Measurements from ENCODE around the gene SLC5A1. TPM values are rescaled to one million over a fixed set of nuclear protein-coding genes. Genes with fewer than 3 reads are reported as not detected.

SLC5A1 gene
- total RNA-seq: 1 to 10 TPM in 3 of 7 donors, under 1 TPM in 1, not detected in 3; 0.56 to 1.8 (median 1.3) TPM
- under 1 TPM in 1 of 2 donors, not detected in 1; 0.05 TPM for polyA plus RNA-seq
- long read RNA-seq, donor 1: 0 reads
- long read RNA-seq, donor 2: 0 reads
- long read RNA-seq, donor 3, full-length matches to known transcripts: 1 of 1 reads
- long read RNA-seq, donor 3, partial matches to known transcripts: 0 of 1 reads
- long read RNA-seq, donor 3, other reads (novel, unspliced or antisense): 0 of 1 reads

DNA sequence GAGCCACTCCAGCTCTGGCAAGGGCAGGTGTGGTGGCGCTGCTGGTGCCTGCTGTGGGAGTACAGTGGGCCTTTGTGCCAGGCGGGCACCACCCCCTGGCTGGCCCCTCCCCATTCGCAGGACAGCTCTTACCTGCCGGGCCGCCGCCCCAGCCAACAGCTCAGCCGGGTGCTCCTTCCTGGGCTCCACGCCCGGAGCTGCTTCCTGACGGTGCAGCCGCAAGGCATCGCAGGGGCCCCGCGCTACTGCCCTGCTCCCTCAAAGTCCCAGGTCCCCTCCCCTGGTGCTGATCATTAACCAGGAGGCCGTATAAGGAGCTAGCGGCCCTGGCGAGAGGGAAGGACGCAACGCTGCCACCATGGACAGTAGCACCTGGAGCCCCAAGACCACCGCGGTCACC lies at the start of gene SLC5A1:
Gene SLC5A1 (plus strand): TSS at position 338 of the 400 bp plus-strand sequence. CDS start 21 bp downstream, at position 359.
- no peak within 1 kb of the TSS for H3K4me3 ChIP-seq
- TF ChIP-seq POLR2A (IDR thresholded peaks at IDR 0.05): no peak
- TF ChIP-seq, protein P1, sequence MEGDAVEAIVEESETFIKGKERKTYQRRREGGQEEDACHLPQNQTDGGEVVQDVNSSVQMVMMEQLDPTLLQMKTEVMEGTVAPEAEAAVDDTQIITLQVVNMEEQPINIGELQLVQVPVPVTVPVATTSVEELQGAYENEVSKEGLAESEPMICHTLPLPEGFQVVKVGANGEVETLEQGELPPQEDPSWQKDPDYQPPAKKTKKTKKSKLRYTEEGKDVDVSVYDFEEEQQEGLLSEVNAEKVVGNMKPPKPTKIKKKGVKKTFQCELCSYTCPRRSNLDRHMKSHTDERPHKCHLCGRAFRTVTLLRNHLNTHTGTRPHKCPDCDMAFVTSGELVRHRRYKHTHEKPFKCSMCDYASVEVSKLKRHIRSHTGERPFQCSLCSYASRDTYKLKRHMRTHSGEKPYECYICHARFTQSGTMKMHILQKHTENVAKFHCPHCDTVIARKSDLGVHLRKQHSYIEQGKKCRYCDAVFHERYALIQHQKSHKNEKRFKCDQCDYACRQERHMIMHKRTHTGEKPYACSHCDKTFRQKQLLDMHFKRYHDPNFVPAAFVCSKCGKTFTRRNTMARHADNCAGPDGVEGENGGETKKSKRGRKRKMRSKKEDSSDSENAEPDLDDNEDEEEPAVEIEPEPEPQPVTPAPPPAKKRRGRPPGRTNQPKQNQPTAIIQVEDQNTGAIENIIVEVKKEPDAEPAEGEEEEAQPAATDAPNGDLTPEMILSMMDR (IDR thresholded peaks at IDR 0.05): no peak
- TF ChIP-seq EP300 (IDR thresholded peaks at IDR 0.05): no peak
- no peaks in the 10 kb centered on the region for H3K36me3 ChIP-seq
- no peak within 1 kb of the TSS for H3K27ac ChIP-seq
- no peaks in the 10 kb centered on the region for H3K9me3 ChIP-seq
- H3K27me3 ChIP-seq: no peaks in the 10 kb centered on the region
- intact Hi-C loops (cut with DNase I): no loop called here
- H3K4me1 ChIP-seq (ENCODE audit: insufficient read depth): no peaks in the 10 kb centered on the region
- no peak for DNase-seq
- WGBS, 3 donors: 30 to 49% (median 30%) methylated on average over 13 to 21 of the region's 21 CpGs

DNA sequence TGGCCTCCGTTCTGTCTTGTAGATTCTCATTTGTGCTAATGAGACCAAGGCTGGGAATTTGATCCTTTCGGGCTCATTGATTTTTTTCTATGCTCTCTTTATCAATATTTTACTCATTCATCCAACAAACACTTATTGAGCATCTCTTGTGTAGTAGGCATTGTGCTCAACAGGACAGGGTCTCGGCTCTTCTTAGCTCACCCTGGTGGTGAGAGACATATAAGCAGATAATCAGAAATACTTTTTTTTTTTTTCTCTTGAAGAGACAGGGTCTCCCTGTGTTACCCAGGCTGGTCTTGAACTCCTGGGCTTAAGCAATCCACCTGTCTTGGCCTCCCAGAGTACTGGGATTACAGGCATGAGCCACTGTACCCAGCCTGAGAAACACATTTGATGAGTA lies 48.0 kb upstream of the SLC5A1 start:
- Histone ChIP-seq H3K4me3 (no peak overlapping the region), H3K27me3 (no peaks in the 10 kb centered on the region), H3K4me1 (ENCODE audit: insufficient read depth) (no peaks in the 10 kb centered on the region), H3K36me3 (no peaks in the 10 kb centered on the region), H3K27ac (no peak overlapping the region), H3K9me3 (no peaks in the 10 kb centered on the region)
- TF ChIP-seq, protein P1 (IDR thresholded peaks at IDR 0.05): no peak
- TF ChIP-seq EP300 (IDR thresholded peaks at IDR 0.05): no peak
- no peak for TF ChIP-seq POLR2A (IDR thresholded peaks at IDR 0.05)
- no peak for DNase-seq
- WGBS, 3 donors: 63 to 79% (median 74%) methylated on average over 3 of the region's 3 CpGs
- intact Hi-C loops (cut with DNase I): loop anchor here in 1 of 4 donors (10.0 kb wide), 1 partner anchor 240 kb away; no protein-coding TSS in a partner anchor

DNA sequence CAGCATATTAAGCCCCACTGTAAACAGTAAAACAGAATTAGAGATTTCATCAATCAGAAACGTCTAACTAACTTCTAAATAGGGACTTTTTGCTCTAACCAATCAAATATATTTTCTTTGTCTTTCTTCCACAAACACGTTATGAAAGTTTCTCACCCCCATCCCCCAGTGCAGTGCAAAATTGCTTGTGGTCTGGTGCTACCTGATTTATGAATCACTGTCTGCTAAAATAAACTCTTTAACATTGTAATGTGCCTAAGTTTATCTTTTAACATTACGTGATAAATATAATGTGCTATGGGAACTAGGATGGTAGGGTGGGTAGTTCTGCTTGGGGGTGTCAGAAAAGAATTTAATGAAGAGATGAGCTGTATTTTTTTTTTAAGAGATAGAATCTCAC lies 47.3 kb upstream of the SLC5A1 start:
- 17 to 41% (median 22%) methylated on average over 3 of the region's 3 CpGs for WGBS, 3 donors
- no peak overlapping the region for H3K4me3 ChIP-seq
- intact Hi-C loops (cut with DNase I): loop anchor here in 1 of 4 donors (10.0 kb wide), 1 partner anchor 239 kb away; no protein-coding TSS in a partner anchor
- no peaks in the 10 kb centered on the region for H3K9me3 ChIP-seq
- H3K4me1 ChIP-seq (ENCODE audit: insufficient read depth): no peaks in the 10 kb centered on the region
- H3K36me3 ChIP-seq: no peaks in the 10 kb centered on the region
- H3K27ac ChIP-seq: no peak overlapping the region
- no peak for DNase-seq
- no peak for TF ChIP-seq EP300 (IDR thresholded peaks at IDR 0.05)
- TF ChIP-seq POLR2A (IDR thresholded peaks at IDR 0.05): no peak
- TF ChIP-seq, protein P1 (IDR thresholded peaks at IDR 0.05): no peak
- H3K27me3 ChIP-seq: no peaks in the 10 kb centered on the region

DNA sequence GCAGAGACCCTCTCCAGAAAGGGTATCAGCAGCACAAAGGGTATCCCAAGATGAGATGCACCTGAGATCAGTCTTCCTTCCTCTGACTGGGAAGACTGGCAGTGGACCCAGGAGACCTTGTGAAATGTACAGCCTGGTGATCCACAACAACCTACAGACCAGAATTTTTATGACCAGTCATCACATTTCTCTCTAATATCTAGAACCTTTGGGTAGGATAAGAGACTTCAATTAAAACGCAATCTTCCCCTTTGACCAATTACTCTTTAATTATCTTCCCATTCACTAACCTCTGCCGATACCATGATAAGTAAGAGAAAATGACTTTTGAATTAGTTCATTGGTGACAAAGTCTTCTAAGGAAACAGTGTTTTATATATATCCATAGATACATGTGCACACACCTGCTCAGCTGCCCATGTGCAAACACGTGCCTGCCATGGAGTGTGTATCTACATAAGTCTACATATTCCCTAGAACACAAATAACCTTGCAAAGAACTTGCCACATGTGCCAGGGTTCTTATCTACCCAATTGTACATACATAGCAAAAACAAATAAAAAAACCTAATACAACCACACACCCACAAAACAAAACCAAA lies 44.2 kb upstream of the SLC5A1 start:
- no peak for TF ChIP-seq EP300 (IDR thresholded peaks at IDR 0.05)
- no peak overlapping the region for H3K4me3 ChIP-seq
- 72 to 80% (median 73%) methylated on average over 3 of the region's 3 CpGs for WGBS, 3 donors
- no peak overlapping the region for H3K27ac ChIP-seq
- H3K36me3 ChIP-seq: no peaks in the 10 kb centered on the region
- intact Hi-C loops (cut with DNase I): loop anchor here in 1 of 4 donors (10.0 kb wide), 1 partner anchor 236 kb away; no protein-coding TSS in a partner anchor
- no peaks in the 10 kb centered on the region for H3K9me3 ChIP-seq
- DNase-seq: no peak
- H3K4me1 ChIP-seq (ENCODE audit: insufficient read depth): no peaks in the 10 kb centered on the region
- no peaks in the 10 kb centered on the region for H3K27me3 ChIP-seq

GRCh38 chr22:32000181-32000580 lies 42.9 kb upstream of the SLC5A1 start:
- DNase-seq: no peak
- no peaks in the 10 kb centered on the region for H3K36me3 ChIP-seq
- TF ChIP-seq EP300 (IDR thresholded peaks at IDR 0.05) (no peak), POLR2A (IDR thresholded peaks at IDR 0.05) (no peak)
- TF ChIP-seq, protein P1 (IDR thresholded peaks at IDR 0.05): no peak
- whole genome bisulfite sequencing, 3 donors: 58 to 69% (median 60%) methylated on average over 1 of the region's 1 CpG
- H3K4me3 ChIP-seq: no peak overlapping the region
- H3K27ac ChIP-seq: no peak overlapping the region
- intact Hi-C loops (cut with DNase I): no loop called here
- no peaks in the 10 kb centered on the region for H3K27me3 ChIP-seq
- no peaks in the 10 kb centered on the region for H3K9me3 ChIP-seq
- H3K4me1 ChIP-seq (ENCODE audit: insufficient read depth): no peaks in the 10 kb centered on the region
